Activated CD8-positive, alpha-beta T cell treated with anti-CD3 and anti-CD28 coated beads for 36 hours (primary cell): ENCODE measurements around the gene SSBP3. TPM values are rescaled to one million over a fixed set of nuclear protein-coding genes. Genes with fewer than 3 reads are reported as not detected.

Experiments used
- ATAC-seq: fragments of 200-7000 bp; cut with Tn5 transposase; one replicate; pipeline ENCODE4 v1.10.0; 2021; ENCODE audit warnings: mild to moderate bottlenecking, moderate library complexity
- CTCF ChIA-PET: fragments of 350-600 bp; sonication (Branson Sonifier 250); formaldehyde crosslinking; loops from one replicate; lab custom pipeline; 2021; ENCODE audit warnings: antibody characterized with exemption; lab: Charles Lee
- POLR2A ChIA-PET: fragments of 350-600 bp; sonication (Branson Sonifier 250); formaldehyde crosslinking; loops from one replicate; lab custom pipeline; 2021; ENCODE audit warnings: antibody characterized with exemption; lab: Charles Lee
- DNase-seq: peaks from one replicate; pipeline ENCODE4 v3.0.0-alpha.2; 2020
- H3K27ac Mint-ChIP-seq: one replicate; pipeline ENCODE4 v1.8.0; 2021; ENCODE audit warnings: mild to moderate bottlenecking, mixed read lengths
- H3K27me3 Mint-ChIP-seq: one replicate; pipeline ENCODE4 v1.8.0; 2021; ENCODE audit warnings: mixed read lengths
- H3K36me3 Mint-ChIP-seq: one replicate; pipeline ENCODE4 v1.8.0; 2021; ENCODE audit warnings: low read depth, mixed read lengths
- H3K4me1 Mint-ChIP-seq: one replicate; pipeline ENCODE4 v1.8.0; 2021; ENCODE audit warnings: low read depth, mixed read lengths
- H3K4me3 Mint-ChIP-seq: one replicate; pipeline ENCODE4 v1.8.0; 2021; ENCODE audit warnings: mild to moderate bottlenecking, moderate library complexity, mixed read lengths
- H3K9me3 Mint-ChIP-seq: one replicate; pipeline ENCODE4 v1.8.0; 2021; ENCODE audit warnings: mixed read lengths
- CTCF ChIP-seq: fragments of 200-600 bp; IDR thresholded peaks from one replicate; pipeline ENCODE4 v1.8.0; 2022; ENCODE audit warnings: antibody characterized with exemption, mild to moderate bottlenecking
- intact Hi-C: fragments of 100-400 bp; cut with micrococcal nuclease; formaldehyde crosslinking; loops from one replicate; pipeline ENCODE4 v1.10.0; 2022
- total RNA-seq, 2 experiments: library from RNA; stranded (reverse); gene quantifications; one replicate each; pipeline ENCODE4 v1.2.3, GENCODE V29; 2021

Gene SSBP3
- total RNA-seq, 2 experiments from 2014 or later = 62.6 to 67.8 TPM

GRCh38 chr1:54365847-54366246, 40.3 kb downstream of the SSBP3 start:
- Mint-ChIP-seq H3K36me3 (no peaks in the 10 kb centered on the region), H3K27me3 (no peaks in the 10 kb centered on the region), H3K27ac (no peak overlapping the region), H3K4me1 (peaks cover 48% of the 10 kb centered on the region), H3K4me3 (no peak overlapping the region), H3K9me3 (no peaks in the 10 kb centered on the region)
- no peak for TF ChIP-seq CTCF
- ChIA-PET POLR2A (interaction anchor here (0.6 kb wide), 1 partner anchor 150 kb away, joined by 3 read pairs; no protein-coding TSS in a partner anchor), CTCF (no interaction called here)
- DNase-seq (no peak), ATAC-seq (no peak)
- intact Hi-C loops = no loop called here

- POLR2A ChIA-PET = no interaction called here
- no peak for ATAC-seq
- Mint-ChIP-seq H3K36me3 (no peaks in the 10 kb centered on the region), H3K27ac (no peak overlapping the region), H3K4me3 (no peak overlapping the region), H3K4me1 (peaks cover 49% of the 10 kb centered on the region), H3K27me3 (no peaks in the 10 kb centered on the region), H3K9me3 (no peaks in the 10 kb centered on the region)
- TF ChIP-seq CTCF = no peak
- CTCF ChIA-PET = no interaction called here
- intact Hi-C loops = no loop called here
- no peak for DNase-seq
These were observed 40.8 kb downstream of the SSBP3 start for GRCh38 chr1:54365398-54365797.

- DNase-seq = no peak
- ChIA-PET CTCF (no interaction called here), POLR2A (no interaction called here)
- H3K27me3 Mint-ChIP-seq = no peaks in the 10 kb centered on the region
- no peaks in the 10 kb centered on the region for H3K9me3 Mint-ChIP-seq
- intact Hi-C loops = no loop called here
- H3K4me3 Mint-ChIP-seq = no peak overlapping the region
- no peak overlapping the region for H3K27ac Mint-ChIP-seq
- no peak for ATAC-seq
- no peak for TF ChIP-seq CTCF
- H3K36me3 Mint-ChIP-seq = no peaks in the 10 kb centered on the region
- H3K4me1 Mint-ChIP-seq = peaks cover 53% of the 10 kb centered on the region
These were observed 41.2 kb downstream of the SSBP3 start for GRCh38 chr1:54364995-54365394.

- Mint-ChIP-seq H3K4me3 (no peak overlapping the region), H3K36me3 (peaks cover 1% of the 10 kb centered on the region), H3K27ac (no peak overlapping the region), H3K27me3 (no peaks in the 10 kb centered on the region), H3K4me1 (peaks cover 56% of the 10 kb centered on the region), H3K9me3 (no peaks in the 10 kb centered on the region)
- ChIA-PET CTCF (no interaction called here), POLR2A (interaction anchor here (0.6 kb wide), 1 partner anchor 40 kb away, joined by 3 read pairs; no protein-coding TSS in a partner anchor)
- TF ChIP-seq CTCF = no peak
- ATAC-seq = no peak
- DNase-seq = no peak
- intact Hi-C loops = no loop called here
These were observed 41.6 kb downstream of the SSBP3 start for GRCh38 chr1:54364582-54364981.

GRCh38 chr1:54363925-54364324, 42.3 kb downstream of the SSBP3 start:
- intact Hi-C loops = no loop called here
- H3K27ac Mint-ChIP-seq = no peak overlapping the region
- CTCF ChIA-PET = no interaction called here
- POLR2A ChIA-PET = interaction anchor here (0.6 kb wide), 1 partner anchor 40 kb away, joined by 3 read pairs; no protein-coding TSS in a partner anchor
- peaks cover 4% of the 10 kb centered on the region for H3K36me3 Mint-ChIP-seq
- no peaks in the 10 kb centered on the region for H3K9me3 Mint-ChIP-seq
- DNase-seq = no peak
- H3K27me3 Mint-ChIP-seq = no peaks in the 10 kb centered on the region
- H3K4me3 Mint-ChIP-seq = no peak overlapping the region
- H3K4me1 Mint-ChIP-seq = peaks cover 56% of the 10 kb centered on the region
- TF ChIP-seq CTCF = no peak
- ATAC-seq = no peak
